ENCODE data around the gene LIN7C.
"Not testable (repeated sequence)": the region's sequence is repeated elsewhere in the genome, so short reads cannot be mapped to it uniquely, and the experiment has no call there.

Gene LIN7C

GRCh38 chr11:27468995-27469695 is 37.4 kb downstream of the LIN7C start:
- DNase-seq = no peak

GRCh38 chr11:27468209-27468994 is 38.2 kb downstream of the LIN7C start:
- no peak for DNase-seq

- no peak for DNase-seq
Measured at GRCh38 chr11:27467181-27467913, 39.2 kb downstream of the LIN7C start.

- no peak for DNase-seq
Measured at GRCh38 chr11:27466363-27466762, 40.2 kb downstream of the LIN7C start.

GRCh38 chr11:27465629-27466028 is 40.9 kb downstream of the LIN7C start:
- DNase-seq = no peak

GRCh38 chr11:27464909-27465308 is 41.7 kb downstream of the LIN7C start:
- DNase-seq = no peak

- no peak for DNase-seq
Measured at GRCh38 chr11:27464289-27464696, 42.3 kb downstream of the LIN7C start.

GRCh38 chr11:27462543-27462942 is 44.0 kb downstream of the LIN7C start:
- DNase-seq = no peak

- DNase-seq = no peak
Measured at GRCh38 chr11:27460158-27460978, 46.2 kb downstream of the LIN7C start.

- DNase-seq = no peak
Measured at GRCh38 chr11:27459191-27459590, 47.4 kb downstream of the LIN7C start.

- DNase-seq = no peak
Measured at GRCh38 chr11:27458182-27458581, 48.4 kb downstream of the LIN7C start.

- no peak for DNase-seq
Measured at GRCh38 chr11:27456795-27457329, 49.7 kb downstream of the LIN7C start.

GRCh38 chr11:27456140-27456794 is 50.3 kb downstream of the LIN7C start:
- DNase-seq = no peak

GRCh38 chr11:27455667-27456066 is 50.9 kb downstream of the LIN7C start:
- no peak for DNase-seq

- no peak for DNase-seq
Measured at GRCh38 chr11:27453701-27454100, 52.9 kb downstream of the LIN7C start.

- no peak for DNase-seq
Measured at GRCh38 chr11:27452147-27452546, 54.4 kb downstream of the LIN7C start.

GRCh38 chr11:27451244-27451965 is 55.2 kb downstream of the LIN7C start:
- DNase-seq = no peak

- not testable (repeated sequence) for DNase-seq
Measured at GRCh38 chr11:27448184-27448540, 58.4 kb downstream of the LIN7C start.

- DNase-seq = no peak
Measured at GRCh38 chr11:27447288-27448183, 59.0 kb downstream of the LIN7C start.

GRCh38 chr11:27445625-27446024 is 60.9 kb downstream of the LIN7C start:
- DNase-seq = no peak

Data from NCI-H345 (cell line).